Activated naive CD4-positive, alpha-beta T cell treated with anti-CD3 and anti-CD28 coated beads for 36 hours (primary cell): Measurements from ENCODE around the gene DKKL1. TPM values are rescaled to one million over a fixed set of nuclear protein-coding genes. Genes with fewer than 3 reads are reported as not detected.
"Not testable (repeated sequence)": the region's sequence is repeated elsewhere in the genome, so short reads cannot be mapped to it uniquely, and the experiment has no call there.

Experiments
- CTCF ChIA-PET: fragments of 350-600 bp; sonication (Branson Sonifier 250); formaldehyde crosslinking; loops from one replicate; lab custom pipeline; 2021; ENCODE audit warnings: antibody characterized with exemption; lab: Charles Lee
- DNase-seq: peaks from one replicate; pipeline ENCODE4 v3.0.0-alpha.2; 2020
- H3K27ac Mint-ChIP-seq: one replicate; pipeline ENCODE4 v1.8.0; 2021; ENCODE audit warnings: mild to moderate bottlenecking, mixed read lengths
- H3K27me3 Mint-ChIP-seq: one replicate; pipeline ENCODE4 v1.8.0; 2021; ENCODE audit warnings: low read depth, mixed read lengths
- H3K36me3 Mint-ChIP-seq: one replicate; pipeline ENCODE4 v1.8.0; 2021; ENCODE audit warnings: low read depth, mixed read lengths
- H3K4me1 Mint-ChIP-seq: one replicate; pipeline ENCODE4 v1.8.0; 2021; ENCODE audit warnings: low read depth, mixed read lengths
- H3K4me3 Mint-ChIP-seq: one replicate; pipeline ENCODE4 v1.8.0; 2021; ENCODE audit warnings: mild to moderate bottlenecking, moderate library complexity, mixed read lengths
- H3K9me3 Mint-ChIP-seq: one replicate; pipeline ENCODE4 v1.8.0; 2021; ENCODE audit warnings: mixed read lengths
- intact Hi-C: fragments of 100-400 bp; cut with micrococcal nuclease; formaldehyde crosslinking; loops from one replicate; pipeline ENCODE4 v1.15.1; 2023
- total RNA-seq, 2 experiments: library from RNA; stranded (reverse); gene quantifications; one replicate each; pipeline ENCODE4 v1.2.3, GENCODE V29; 2021

The DKKL1 gene
- total RNA-seq, 2 experiments from 2014 or later: not detected

GRCh38 chr19:49332691-49333417 is 30.8 kb upstream of the DKKL1 start:
- intact Hi-C loops: loop anchor here (10.0 kb wide), 2 partner anchors 222 to 542 kb away; partner anchors contain the start of genes AKT1S1 and TBC1D17
- not testable (repeated sequence) for DNase-seq

GRCh38 chr19:49333418-49333805 is 30.3 kb upstream of the DKKL1 start:
- Mint-ChIP-seq H3K27me3 (no peaks in the 10 kb centered on the region), H3K4me1 (peaks cover 77% of the 10 kb centered on the region)

More at GRCh38 chr19:49332691-49333417, 30.8 kb upstream of the DKKL1 start:
- Mint-ChIP-seq H3K4me1 (peaks cover 77% of the 10 kb centered on the region), H3K4me3 (peak overlapping the region; percentile 73), H3K36me3 (peaks cover 18% of the 10 kb centered on the region), H3K27ac (peak overlapping the region; percentile 94)
- H3K27me3 Mint-ChIP-seq, H3K9me3 Mint-ChIP-seq: not testable (repeated sequence)
- CTCF ChIA-PET: interaction anchor here (0.6 to 0.8 kb wide), 4 partner anchors 26 to 941 kb away, joined by 3 to 4 read pairs (median 4); partner anchors contain the start of gene FLT3LG

GRCh38 chr19:49333811-49334288 is 29.8 kb upstream of the DKKL1 start:
- CTCF ChIA-PET: interaction anchor here (0.8 kb wide), 1 partner anchor 140 kb away, joined by 4 read pairs; the partner anchor contains the start of gene FLT3LG
- H3K36me3 Mint-ChIP-seq: peaks cover 27% of the 10 kb centered on the region
- H3K4me3 Mint-ChIP-seq: peak overlapping the region; percentile 73
- H3K27me3 Mint-ChIP-seq: no peaks in the 10 kb centered on the region
- peaks cover 77% of the 10 kb centered on the region for H3K4me1 Mint-ChIP-seq
- peak overlapping the region; percentile 94 for H3K27ac Mint-ChIP-seq
- DNase-seq: peak; percentile 89
- no peaks in the 10 kb centered on the region for H3K9me3 Mint-ChIP-seq
- intact Hi-C loops: loop anchor here (2.0 to 10.0 kb wide), 6 partner anchors 29 to 541 kb away; partner anchors contain the start of genes AKT1S1, ALDH16A1, DKKL1 and FLT3LG

More at GRCh38 chr19:49333418-49333805, 30.3 kb upstream of the DKKL1 start:
- intact Hi-C loops: loop anchor here (10.0 kb wide), 2 partner anchors 221 to 541 kb away; partner anchors contain the start of genes AKT1S1 and TBC1D17
- DNase-seq: peak; percentile 27
- CTCF ChIA-PET: interaction anchor here (0.8 kb wide), 2 partner anchors 26 to 140 kb away, joined by 4 read pairs; partner anchors contain the start of gene FLT3LG
- Mint-ChIP-seq H3K9me3 (no peaks in the 10 kb centered on the region), H3K4me3 (peak overlapping the region; percentile 73), H3K36me3 (peaks cover 23% of the 10 kb centered on the region), H3K27ac (peak overlapping the region; percentile 94)

GRCh38 chr19:49335071-49335783 is 28.4 kb upstream of the DKKL1 start, which contains the start of gene CD37:
CD37 (plus strand) TSS chr19:49335406; CDS start chr19:49335541, 135 bp downstream.
- H3K36me3 Mint-ChIP-seq: peaks cover 29% of the 10 kb centered on the region
- no peaks in the 10 kb centered on the region for H3K27me3 Mint-ChIP-seq
- peaks cover 70% of the 10 kb centered on the region for H3K4me1 Mint-ChIP-seq
- H3K27ac Mint-ChIP-seq: peak within 1 kb of the TSS; percentile 100
- H3K4me3 Mint-ChIP-seq: peak within 1 kb of the TSS; percentile 99
- peak; percentile 62 for DNase-seq
- intact Hi-C loops: loop anchor here (2.0 to 10.0 kb wide), 6 partner anchors 28 to 540 kb away; partner anchors contain the start of genes AKT1S1, ALDH16A1, DKKL1 and FLT3LG
- no peaks in the 10 kb centered on the region for H3K9me3 Mint-ChIP-seq
- CTCF ChIA-PET: interaction anchor here (0.7 to 1.3 kb wide), 3 partner anchors 34 to 190 kb away, joined by 3 to 6 read pairs (median 3); partner anchors contain the start of gene FLT3LG

GRCh38 chr19:49335784-49336481 is 27.7 kb upstream of the DKKL1 start:
- Mint-ChIP-seq H3K27me3 (no peaks in the 10 kb centered on the region), H3K27ac (peak overlapping the region; percentile 100), H3K9me3 (no peaks in the 10 kb centered on the region), H3K36me3 (peaks cover 32% of the 10 kb centered on the region), H3K4me1 (peaks cover 69% of the 10 kb centered on the region), H3K4me3 (peak overlapping the region; percentile 99)
- CTCF ChIA-PET: interaction anchor here (1.3 kb wide), 1 partner anchor 35 kb away, joined by 6 read pairs; no protein-coding TSS in a partner anchor
- peak; percentile 63 for DNase-seq
- intact Hi-C loops: loop anchor here (2.0 to 10.0 kb wide), 6 partner anchors 27 to 539 kb away; partner anchors contain the start of genes AKT1S1, ALDH16A1, DKKL1 and FLT3LG

- H3K9me3 Mint-ChIP-seq: no peaks in the 10 kb centered on the region
- DNase-seq: no peak
- H3K27ac Mint-ChIP-seq: peak overlapping the region; percentile 100
- H3K27me3 Mint-ChIP-seq: no peaks in the 10 kb centered on the region
- H3K36me3 Mint-ChIP-seq: peaks cover 32% of the 10 kb centered on the region
- intact Hi-C loops: loop anchor here (10.0 kb wide), 2 partner anchors 218 to 538 kb away; partner anchors contain the start of genes AKT1S1 and TBC1D17
- H3K4me1 Mint-ChIP-seq: peaks cover 62% of the 10 kb centered on the region
- CTCF ChIA-PET: interaction anchor here (0.5 kb wide), 1 partner anchor 10 kb away, joined by 4 read pairs; no protein-coding TSS in a partner anchor
- H3K4me3 Mint-ChIP-seq: peak overlapping the region; percentile 99
Measured at GRCh38 chr19:49336482-49337266, 27.0 kb upstream of the DKKL1 start.

- no peaks in the 10 kb centered on the region for H3K27me3 Mint-ChIP-seq
- CTCF ChIA-PET: interaction anchor here (0.9 to 1.3 kb wide), 2 partner anchors 10 to 38 kb away, joined by 3 to 4 read pairs; no protein-coding TSS in a partner anchor
- no peaks in the 10 kb centered on the region for H3K9me3 Mint-ChIP-seq
- peaks cover 31% of the 10 kb centered on the region for H3K36me3 Mint-ChIP-seq
- no peak for DNase-seq
- intact Hi-C loops: loop anchor here (10.0 kb wide), 2 partner anchors 217 to 537 kb away; partner anchors contain the start of genes AKT1S1 and TBC1D17
- H3K27ac Mint-ChIP-seq: peak overlapping the region; percentile 100
- no peak overlapping the region for H3K4me3 Mint-ChIP-seq
- peaks cover 55% of the 10 kb centered on the region for H3K4me1 Mint-ChIP-seq
Measured at GRCh38 chr19:49337267-49338022, 26.2 kb upstream of the DKKL1 start.

GRCh38 chr19:49338023-49338677 is 25.5 kb upstream of the DKKL1 start:
- intact Hi-C loops: loop anchor here (10.0 kb wide), 2 partner anchors 217 to 537 kb away; partner anchors contain the start of genes AKT1S1 and TBC1D17
- Mint-ChIP-seq H3K27ac (peak overlapping the region; percentile 41), H3K4me1 (peaks cover 52% of the 10 kb centered on the region), H3K9me3 (no peaks in the 10 kb centered on the region), H3K36me3 (peaks cover 34% of the 10 kb centered on the region), H3K27me3 (no peaks in the 10 kb centered on the region), H3K4me3 (no peak overlapping the region)
- CTCF ChIA-PET: interaction anchor here (0.9 to 1.3 kb wide), 2 partner anchors 11 to 39 kb away, joined by 3 to 4 read pairs; no protein-coding TSS in a partner anchor
- no peak for DNase-seq

GRCh38 chr19:49338691-49339300 is 24.9 kb upstream of the DKKL1 start:
- H3K4me1 Mint-ChIP-seq: peaks cover 45% of the 10 kb centered on the region
- H3K9me3 Mint-ChIP-seq: no peaks in the 10 kb centered on the region
- intact Hi-C loops: loop anchor here (10.0 kb wide), 2 partner anchors 216 to 536 kb away; partner anchors contain the start of genes AKT1S1 and TBC1D17
- peak overlapping the region; percentile 41 for H3K27ac Mint-ChIP-seq
- H3K4me3 Mint-ChIP-seq: no peak overlapping the region
- DNase-seq: peak; percentile 38
- CTCF ChIA-PET: no interaction called here
- H3K27me3 Mint-ChIP-seq: no peaks in the 10 kb centered on the region
- peaks cover 34% of the 10 kb centered on the region for H3K36me3 Mint-ChIP-seq
